GM12878 (cell line): ENCODE data around the gene CPSF4. TPM values are rescaled to one million over a fixed set of nuclear protein-coding genes. Genes with fewer than 3 reads are reported as not detected.

Source experiments
- ATAC-seq: fragments of 200-7000 bp; cut with Tn5 transposase; 3 replicates; pipeline ENCODE4 v1.9.1; 2020; ENCODE audit warnings: mild to moderate bottlenecking, moderate library complexity
- BruUV-seq: library from RNA; stranded (reverse); fragments of 400-500 nt; replicated peaks from 2 replicates; lab custom pipeline; 2021; lab: Mats Ljungman, UMichigan
- CTCF ChIA-PET: fragments of 300-600 bp; sonication (Branson Sonifier 250); formaldehyde crosslinking; extraction: SDS; loops from one replicate; lab custom pipeline; 2021; ENCODE audit warnings: inconsistent platforms; lab: Yijun Ruan, JAX
- POLR2A ChIA-PET: fragments of 350-600 bp; formaldehyde crosslinking; extraction: SDS; loops from one replicate; lab custom pipeline; 2021; ENCODE audit warnings: inconsistent platforms; lab: Charles Lee
- RAD21 ChIA-PET: fragments of 300-600 bp; sonication (Branson Sonifier 250); formaldehyde crosslinking; loops from one replicate; lab custom pipeline; 2023; ENCODE audit warnings: antibody characterized with exemption; ENCODE audit not compliant: unreplicated experiment; lab: Charles Lee
- SMC1A ChIA-PET: fragments of 300-600 bp; sonication (Branson Sonifier 250); formaldehyde crosslinking; loops from one replicate; lab custom pipeline; 2023; ENCODE audit not compliant: unreplicated experiment, uncharacterized antibody; lab: Charles Lee
- DNase-seq: peaks from one replicate; pipeline ENCODE4 v3.0.0-alpha.2; 2011; ENCODE audit warnings: low read depth, low spot score
- FAIRE-seq: peaks from 3 replicates; lab custom pipeline; 2011; peaks lifted over from hg19 to GRCh38; lab: Jason Lieb, UNC
- H2AFZ ChIP-seq: 2 replicates; pipeline ENCODE4 v1.6.0; 2011; ENCODE audit warnings: low read depth, low read length, control low read depth; ENCODE audit not compliant: control insufficient read depth
- H3K27ac ChIP-seq: 2 replicates; pipeline ENCODE4 v1.5.1; 2011; ENCODE audit warnings: control low read depth; ENCODE audit not compliant: control insufficient read depth, insufficient read depth
- H3K27me3 ChIP-seq, 2 experiments: replicated peaks in 1 of 2; 2 replicates each; pipeline versions ENCODE4 v1.6.0 to v1.6.1; 2011; ENCODE audit warnings: low read length in 1 of 2; ENCODE audit not compliant: control insufficient read depth in 2 of 2, insufficient read depth in 2 of 2
- H3K36me3 ChIP-seq, 2 experiments: 2 replicates each; pipeline ENCODE4 v1.5.1; 2011; ENCODE audit warnings: low read length in 1 of 2; ENCODE audit not compliant: control insufficient read depth in 2 of 2, insufficient read depth in 2 of 2
- H3K4me1 ChIP-seq: 2 replicates; pipeline ENCODE4 v1.6.1; 2011; ENCODE audit warnings: mild to moderate bottlenecking, low read length, moderate library complexity, mixed read lengths; ENCODE audit not compliant: control insufficient read depth, insufficient read depth
- H3K4me2 ChIP-seq: 2 replicates; pipeline ENCODE4 v1.6.0; 2011; ENCODE audit warnings: control low read depth; ENCODE audit not compliant: control insufficient read depth, insufficient read depth
- H3K4me3 ChIP-seq: fragments of 200-600 bp; sonication (generic); 2 replicates; pipeline ENCODE4 v1.5.1; 2016
- H3K79me2 ChIP-seq: 2 replicates; pipeline ENCODE4 v1.6.0; 2011; ENCODE audit warnings: low read length; ENCODE audit not compliant: control insufficient read depth, insufficient read depth
- H3K9ac ChIP-seq: 2 replicates; pipeline ENCODE4 v1.8.0; 2011; ENCODE audit warnings: low read length, control low read depth, mixed read lengths; ENCODE audit not compliant: control insufficient read depth, insufficient read depth
- H3K9me3 ChIP-seq: replicated peaks from 3 replicates; pipeline ENCODE4 v1.5.1; 2011; ENCODE audit warnings: mild to moderate bottlenecking, low read length; ENCODE audit not compliant: control insufficient read depth, insufficient read depth
- H4K20me1 ChIP-seq: 2 replicates; pipeline ENCODE4 v1.6.0; 2011; ENCODE audit not compliant: control insufficient read depth, insufficient read depth
- BMI1 ChIP-seq: fragments of 450-650 bp; IDR thresholded peaks from 2 replicates; pipeline ENCODE4 v1.6.1; 2016; ENCODE audit warnings: mild to moderate bottlenecking, moderate library complexity, borderline replicate concordance
- KAT2A ChIP-seq: conservative IDR thresholded peaks from 2 replicates; pipeline ENCODE4 v1.6.1; 2011; ENCODE audit warnings: low read depth, low read length; ENCODE audit not compliant: control insufficient read depth
- NR2F1 ChIP-seq: fragments of 450-650 bp; conservative IDR thresholded peaks from 2 replicates; pipeline ENCODE4 v1.6.1; 2017; ENCODE audit warnings: mild to moderate bottlenecking
- PML ChIP-seq: IDR thresholded peaks from 2 replicates; pipeline ENCODE4 v1.6.1; 2012; ENCODE audit warnings: low read length, inconsistent platforms
- POLR2A ChIP-seq: IDR thresholded peaks from 2 replicates; pipeline ENCODE4 v1.6.1; 2011; ENCODE audit warnings: low read depth, mild to moderate bottlenecking, low read length
- POLR2AphosphoS2 ChIP-seq: IDR thresholded peaks from 2 replicates; pipeline ENCODE4 v1.6.1; 2011; ENCODE audit warnings: low read depth, mild to moderate bottlenecking, low read length, improper control_type of control experiment, moderate library complexity
- POU2F2 ChIP-seq: IDR thresholded peaks from 3 replicates; pipeline ENCODE4 v1.6.1; 2011; ENCODE audit warnings: low read depth, mild to moderate bottlenecking, low read length, borderline replicate concordance
- RAD21 ChIP-seq: IDR thresholded peaks from 2 replicates; pipeline ENCODE4 v1.6.1; 2011; ENCODE audit warnings: mild to moderate bottlenecking, low read depth, low read length, moderate library complexity; ENCODE audit not compliant: insufficient read depth
- ZNF217 ChIP-seq: fragments of 450-650 bp; IDR thresholded peaks from 2 replicates; pipeline ENCODE4 v1.6.1; 2017; ENCODE audit warnings: antibody characterized with exemption, mild to moderate bottlenecking
- WGBS: methylation state at CpG from one replicate; pipeline ENCODE4 v1.1.6; 2016; ENCODE audit warnings: low lambda C conversion rate; ENCODE audit not compliant: insufficient replicate concordance, insufficient coverage; ENCODE audit errors: missing lambda C conversion rate; 5-methylcytosine and 5-hydroxymethylcytosine counted together
- in situ Hi-C: fragments of 300-500 bp; cut with MboI; formaldehyde crosslinking; loops from 9 replicates; pipeline ENCODE4 v1.14.3; 2018; ENCODE audit warnings: mixed read lengths
- intact Hi-C: fragments of 100-400 bp; cut with micrococcal nuclease; formaldehyde crosslinking; loops from one replicate; pipeline ENCODE4 v1.14.2; 2022; ENCODE audit not compliant: unreplicated experiment
- polyA plus RNA-seq, 11 experiments: library from polyadenylated mRNA; depleted of rRNA in 4 of 11; unstranded in 6 of 11; stranded (reverse) in 5 of 11; fragments of >200 nt; fragmentation: Nextera tagmentation in 4 of 11; fragmentation: Illumina TruSeq in 1 of 11; extraction: Ambion mirVana in 4 of 11; extraction: Trizol in 1 of 11; gene quantifications; 1 replicate in 1 of 11; 2 replicates in 10 of 11; pipeline versions ENCODE4 v1.2.1 to v1.2.3, GENCODE V29; 2011 to 2016; ENCODE audit warnings: inconsistent platforms in 2 of 11, missing spikeins in 2 of 11, low read depth in 1 of 11
- total RNA-seq, 4 experiments: library from RNA; depleted of rRNA in 3 of 4; stranded (reverse); fragments of >200 nt in 3 of 4; fragmentation: Illumina TruSeq in 1 of 4; extraction: Trizol in 1 of 4; gene quantifications; 2 replicates each; pipeline versions ENCODE4 v1.2.1 to v1.2.3, GENCODE V29; 2013 to 2021
- TF ChIP-seq, protein P1 (sequence below): IDR thresholded peaks from 2 replicates; pipeline ENCODE4 v1.6.1; 2011; ENCODE audit warnings: borderline replicate concordance, low read depth, mild to moderate bottlenecking, moderate library complexity, low read length; ENCODE audit not compliant: insufficient read depth, poor library complexity, severe bottlenecking
- TF ChIP-seq, protein P2 (sequence below): IDR thresholded peaks from 2 replicates; pipeline ENCODE4 v1.6.1; 2012; ENCODE audit warnings: mild to moderate bottlenecking, low read depth, low read length
- TF ChIP-seq, protein P3 (sequence below): fragments of 150-350 bp; IDR thresholded peaks from 2 replicates; pipeline ENCODE4 v1.6.1; 2014; ENCODE audit warnings: mild to moderate bottlenecking, low read depth, low read length
- TF ChIP-seq, protein P4 (sequence below), 3 experiments: IDR thresholded peaks in 2 of 3; conservative IDR thresholded peaks in 1 of 3; 2 replicates each; pipeline ENCODE4 v1.5.1; 2011; ENCODE audit warnings: low read depth in 3 of 3, low read length in 3 of 3, mild to moderate bottlenecking in 3 of 3, control low read depth in 2 of 3, moderate library complexity in 2 of 3, inconsistent platforms in 1 of 3, mixed read lengths in 1 of 3; ENCODE audit not compliant: control insufficient read depth in 2 of 3, insufficient read depth in 1 of 3; ENCODE audit errors: extremely low read depth in 1 of 3

CPSF4 gene
- total and polyA plus RNA-seq, 10 of the 15 experiments (the other 5 are each of a cell fraction or from before 2014, with no cell fraction given): 13.6 to 70.1 (median 45.0) TPM

DNA sequence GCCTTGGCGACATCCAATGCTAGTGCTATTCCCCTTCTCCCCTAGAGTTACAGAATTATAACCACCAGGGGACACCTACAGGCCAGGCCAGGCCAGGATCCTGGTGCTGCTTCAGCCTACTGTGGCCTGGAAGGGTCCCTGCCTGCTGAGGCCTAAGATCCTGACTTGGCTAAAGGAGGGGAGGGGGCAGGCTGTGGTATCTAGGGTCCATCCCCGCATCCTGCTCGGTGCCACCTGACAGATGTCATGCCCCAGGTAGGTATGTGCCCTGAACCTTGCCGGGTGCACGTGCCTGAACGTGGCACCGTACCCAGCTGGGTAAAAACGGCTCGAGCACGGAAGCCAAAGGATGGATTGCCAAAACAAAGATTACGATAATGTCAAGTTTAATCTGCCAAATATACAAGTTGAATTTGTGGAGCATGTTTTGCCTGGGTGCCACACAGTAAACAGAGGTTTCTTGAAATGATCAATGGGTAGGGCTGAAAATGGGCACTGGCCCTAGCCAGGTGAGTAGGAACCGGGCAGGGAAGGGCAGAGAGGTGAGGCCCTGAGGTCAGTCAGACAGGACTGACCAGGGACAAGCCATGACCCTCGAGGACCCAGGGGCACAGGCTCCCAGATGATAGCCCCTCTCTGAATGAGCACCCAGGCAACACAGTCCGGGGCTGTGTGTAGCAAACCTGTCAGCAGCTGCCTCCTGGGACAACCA is 43.0 kb upstream of the CPSF4 start:
- 86% methylated on average over 13 of the region's 14 CpGs for WGBS
- FAIRE-seq (no peak), ATAC-seq (no peak), DNase-seq (no peak)
- TSS peak; percentile 87 for BruUV-seq
- ChIA-PET SMC1A (interaction anchor here (2.8 kb wide), 1 partner anchor 11 kb away, joined by 8 read pairs; no protein-coding TSS in a partner anchor), RAD21 (no interaction called here), CTCF (no interaction called here), POLR2A (interaction anchor here (1.0 kb wide), 1 partner anchor 37 kb away, joined by 4 read pairs; no protein-coding TSS in a partner anchor)
- in situ Hi-C loops: no loop called here
- intact Hi-C loops: no loop called here
- no peak overlapping the region for H3K4me3 ChIP-seq
- H3K4me1 ChIP-seq: peaks cover 4% of the 10 kb centered on the region; the same call in 1 of the 2 replicates
- no peak overlapping the region for H3K4me2 ChIP-seq
- no peaks in the 10 kb centered on the region for H4K20me1 ChIP-seq
- H3K27me3 ChIP-seq: no peaks in the 10 kb centered on the region
- no peaks in the 10 kb centered on the region for H3K9me3 ChIP-seq
- H3K27ac ChIP-seq: no peak overlapping the region
- no peak overlapping the region for H2AFZ ChIP-seq
- peaks cover 56 to 66% of the 10 kb centered on the region in 2 experiments for H3K36me3 ChIP-seq
- no peak overlapping the region for H3K9ac ChIP-seq
- H3K79me2 ChIP-seq: no peaks in the 10 kb centered on the region; the same call in 1 of the 2 replicates
- TF ChIP-seq, protein P1, sequence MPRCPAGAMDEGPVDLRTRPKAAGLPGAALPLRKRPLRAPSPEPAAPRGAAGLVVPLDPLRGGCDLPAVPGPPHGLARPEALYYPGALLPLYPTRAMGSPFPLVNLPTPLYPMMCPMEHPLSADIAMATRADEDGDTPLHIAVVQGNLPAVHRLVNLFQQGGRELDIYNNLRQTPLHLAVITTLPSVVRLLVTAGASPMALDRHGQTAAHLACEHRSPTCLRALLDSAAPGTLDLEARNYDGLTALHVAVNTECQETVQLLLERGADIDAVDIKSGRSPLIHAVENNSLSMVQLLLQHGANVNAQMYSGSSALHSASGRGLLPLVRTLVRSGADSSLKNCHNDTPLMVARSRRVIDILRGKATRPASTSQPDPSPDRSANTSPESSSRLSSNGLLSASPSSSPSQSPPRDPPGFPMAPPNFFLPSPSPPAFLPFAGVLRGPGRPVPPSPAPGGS: peak; percentile 18
- TF ChIP-seq RAD21 (0 out of 2 replicates have a peak, but pooled peaks have one; percentile 8), ZNF217 (no peak), PML (0 out of 2 replicates have a peak, but pooled peaks have one; percentile 9), POLR2AphosphoS2 (0 out of 2 replicates have a peak, but pooled peaks have one; percentile 16), BMI1 (no peak), POLR2A (peak; percentile 61), NR2F1 (no peak), KAT2A (no peak), POU2F2 (no peak)
- TF ChIP-seq, protein P2, sequence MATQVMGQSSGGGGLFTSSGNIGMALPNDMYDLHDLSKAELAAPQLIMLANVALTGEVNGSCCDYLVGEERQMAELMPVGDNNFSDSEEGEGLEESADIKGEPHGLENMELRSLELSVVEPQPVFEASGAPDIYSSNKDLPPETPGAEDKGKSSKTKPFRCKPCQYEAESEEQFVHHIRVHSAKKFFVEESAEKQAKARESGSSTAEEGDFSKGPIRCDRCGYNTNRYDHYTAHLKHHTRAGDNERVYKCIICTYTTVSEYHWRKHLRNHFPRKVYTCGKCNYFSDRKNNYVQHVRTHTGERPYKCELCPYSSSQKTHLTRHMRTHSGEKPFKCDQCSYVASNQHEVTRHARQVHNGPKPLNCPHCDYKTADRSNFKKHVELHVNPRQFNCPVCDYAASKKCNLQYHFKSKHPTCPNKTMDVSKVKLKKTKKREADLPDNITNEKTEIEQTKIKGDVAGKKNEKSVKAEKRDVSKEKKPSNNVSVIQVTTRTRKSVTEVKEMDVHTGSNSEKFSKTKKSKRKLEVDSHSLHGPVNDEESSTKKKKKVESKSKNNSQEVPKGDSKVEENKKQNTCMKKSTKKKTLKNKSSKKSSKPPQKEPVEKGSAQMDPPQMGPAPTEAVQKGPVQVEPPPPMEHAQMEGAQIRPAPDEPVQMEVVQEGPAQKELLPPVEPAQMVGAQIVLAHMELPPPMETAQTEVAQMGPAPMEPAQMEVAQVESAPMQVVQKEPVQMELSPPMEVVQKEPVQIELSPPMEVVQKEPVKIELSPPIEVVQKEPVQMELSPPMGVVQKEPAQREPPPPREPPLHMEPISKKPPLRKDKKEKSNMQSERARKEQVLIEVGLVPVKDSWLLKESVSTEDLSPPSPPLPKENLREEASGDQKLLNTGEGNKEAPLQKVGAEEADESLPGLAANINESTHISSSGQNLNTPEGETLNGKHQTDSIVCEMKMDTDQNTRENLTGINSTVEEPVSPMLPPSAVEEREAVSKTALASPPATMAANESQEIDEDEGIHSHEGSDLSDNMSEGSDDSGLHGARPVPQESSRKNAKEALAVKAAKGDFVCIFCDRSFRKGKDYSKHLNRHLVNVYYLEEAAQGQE: no peak
- TF ChIP-seq, protein P3, sequence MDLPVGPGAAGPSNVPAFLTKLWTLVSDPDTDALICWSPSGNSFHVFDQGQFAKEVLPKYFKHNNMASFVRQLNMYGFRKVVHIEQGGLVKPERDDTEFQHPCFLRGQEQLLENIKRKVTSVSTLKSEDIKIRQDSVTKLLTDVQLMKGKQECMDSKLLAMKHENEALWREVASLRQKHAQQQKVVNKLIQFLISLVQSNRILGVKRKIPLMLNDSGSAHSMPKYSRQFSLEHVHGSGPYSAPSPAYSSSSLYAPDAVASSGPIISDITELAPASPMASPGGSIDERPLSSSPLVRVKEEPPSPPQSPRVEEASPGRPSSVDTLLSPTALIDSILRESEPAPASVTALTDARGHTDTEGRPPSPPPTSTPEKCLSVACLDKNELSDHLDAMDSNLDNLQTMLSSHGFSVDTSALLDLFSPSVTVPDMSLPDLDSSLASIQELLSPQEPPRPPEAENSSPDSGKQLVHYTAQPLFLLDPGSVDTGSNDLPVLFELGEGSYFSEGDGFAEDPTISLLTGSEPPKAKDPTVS: no peak
- TF ChIP-seq, protein P4, sequence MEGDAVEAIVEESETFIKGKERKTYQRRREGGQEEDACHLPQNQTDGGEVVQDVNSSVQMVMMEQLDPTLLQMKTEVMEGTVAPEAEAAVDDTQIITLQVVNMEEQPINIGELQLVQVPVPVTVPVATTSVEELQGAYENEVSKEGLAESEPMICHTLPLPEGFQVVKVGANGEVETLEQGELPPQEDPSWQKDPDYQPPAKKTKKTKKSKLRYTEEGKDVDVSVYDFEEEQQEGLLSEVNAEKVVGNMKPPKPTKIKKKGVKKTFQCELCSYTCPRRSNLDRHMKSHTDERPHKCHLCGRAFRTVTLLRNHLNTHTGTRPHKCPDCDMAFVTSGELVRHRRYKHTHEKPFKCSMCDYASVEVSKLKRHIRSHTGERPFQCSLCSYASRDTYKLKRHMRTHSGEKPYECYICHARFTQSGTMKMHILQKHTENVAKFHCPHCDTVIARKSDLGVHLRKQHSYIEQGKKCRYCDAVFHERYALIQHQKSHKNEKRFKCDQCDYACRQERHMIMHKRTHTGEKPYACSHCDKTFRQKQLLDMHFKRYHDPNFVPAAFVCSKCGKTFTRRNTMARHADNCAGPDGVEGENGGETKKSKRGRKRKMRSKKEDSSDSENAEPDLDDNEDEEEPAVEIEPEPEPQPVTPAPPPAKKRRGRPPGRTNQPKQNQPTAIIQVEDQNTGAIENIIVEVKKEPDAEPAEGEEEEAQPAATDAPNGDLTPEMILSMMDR (IDR thresholded peaks at IDR 0.05 in 2 of 3, conservative IDR thresholded peaks at IDR 0.05 in 1 of 3; ENCODE audit: control insufficient read depth in 2 of 3, extremely low read depth in 1 of 3, insufficient read depth in 1 of 3, low read depth in 3 of 3, low read length in 3 of 3): 0 out of 6 replicates have a peak, but pooled peaks of 1 of the 3 experiments have one; percentile 4
